Panc1 (cell line): ENCODE data around the gene IZUMO1.

Experiments used
- POLR2AphosphoS5 ChIP-seq: IDR thresholded peaks from 2 replicates; pipeline ENCODE4 v1.6.1; 2012; ENCODE audit warnings: mild to moderate bottlenecking, low read depth, low read length, moderate library complexity
- SIN3A ChIP-seq: IDR thresholded peaks from 2 replicates; pipeline ENCODE4 v1.6.1; 2012; ENCODE audit warnings: low read depth, mild to moderate bottlenecking, low read length, moderate library complexity, borderline replicate concordance; ENCODE audit not compliant: insufficient read depth
- TCF7L2 ChIP-seq: IDR thresholded peaks from 2 replicates; pipeline ENCODE4 v1.6.1; 2011; ENCODE audit warnings: mild to moderate bottlenecking, low read depth, low read length, inconsistent platforms
- TF ChIP-seq, protein P1 (sequence below): fragments of 450-650 bp; IDR thresholded peaks from 2 replicates; pipeline ENCODE4 v1.5.1; 2017; ENCODE audit warnings: mild to moderate bottlenecking
- TF ChIP-seq, protein P2 (sequence below), 2 experiments: IDR thresholded peaks; 2 replicates each; pipeline ENCODE4 v1.6.1; 2011 to 2012; ENCODE audit warnings: low read depth in 2 of 2, control low read depth in 1 of 2, low read length in 1 of 2, mild to moderate bottlenecking in 1 of 2, moderate library complexity in 1 of 2; ENCODE audit not compliant: insufficient read depth in 1 of 2

DNA sequence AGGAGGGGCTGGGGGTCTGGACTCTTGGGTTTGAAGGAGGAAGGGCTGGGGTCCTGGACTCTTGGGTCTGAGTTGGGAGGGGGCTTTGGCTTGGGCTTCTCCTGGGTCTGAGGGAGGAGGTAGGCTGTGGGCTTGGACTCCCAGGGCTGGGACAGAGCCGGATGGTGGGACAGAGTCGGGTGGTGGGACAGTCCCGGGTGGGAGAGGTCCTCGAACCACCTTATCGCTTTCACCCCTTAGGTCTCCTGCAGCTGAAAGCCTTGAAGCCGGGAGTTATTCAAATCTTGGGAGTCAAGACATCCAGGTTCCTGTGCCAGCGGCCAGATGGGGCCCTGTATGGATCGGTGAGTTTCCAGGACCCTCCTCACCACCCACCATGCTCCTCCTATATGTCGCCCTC, 10.0 kb upstream of the IZUMO1 start:
- no peak for TF ChIP-seq POLR2AphosphoS5
- TF ChIP-seq, protein P1, sequence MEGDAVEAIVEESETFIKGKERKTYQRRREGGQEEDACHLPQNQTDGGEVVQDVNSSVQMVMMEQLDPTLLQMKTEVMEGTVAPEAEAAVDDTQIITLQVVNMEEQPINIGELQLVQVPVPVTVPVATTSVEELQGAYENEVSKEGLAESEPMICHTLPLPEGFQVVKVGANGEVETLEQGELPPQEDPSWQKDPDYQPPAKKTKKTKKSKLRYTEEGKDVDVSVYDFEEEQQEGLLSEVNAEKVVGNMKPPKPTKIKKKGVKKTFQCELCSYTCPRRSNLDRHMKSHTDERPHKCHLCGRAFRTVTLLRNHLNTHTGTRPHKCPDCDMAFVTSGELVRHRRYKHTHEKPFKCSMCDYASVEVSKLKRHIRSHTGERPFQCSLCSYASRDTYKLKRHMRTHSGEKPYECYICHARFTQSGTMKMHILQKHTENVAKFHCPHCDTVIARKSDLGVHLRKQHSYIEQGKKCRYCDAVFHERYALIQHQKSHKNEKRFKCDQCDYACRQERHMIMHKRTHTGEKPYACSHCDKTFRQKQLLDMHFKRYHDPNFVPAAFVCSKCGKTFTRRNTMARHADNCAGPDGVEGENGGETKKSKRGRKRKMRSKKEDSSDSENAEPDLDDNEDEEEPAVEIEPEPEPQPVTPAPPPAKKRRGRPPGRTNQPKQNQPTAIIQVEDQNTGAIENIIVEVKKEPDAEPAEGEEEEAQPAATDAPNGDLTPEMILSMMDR, result no peak
- TF ChIP-seq, protein P2, sequence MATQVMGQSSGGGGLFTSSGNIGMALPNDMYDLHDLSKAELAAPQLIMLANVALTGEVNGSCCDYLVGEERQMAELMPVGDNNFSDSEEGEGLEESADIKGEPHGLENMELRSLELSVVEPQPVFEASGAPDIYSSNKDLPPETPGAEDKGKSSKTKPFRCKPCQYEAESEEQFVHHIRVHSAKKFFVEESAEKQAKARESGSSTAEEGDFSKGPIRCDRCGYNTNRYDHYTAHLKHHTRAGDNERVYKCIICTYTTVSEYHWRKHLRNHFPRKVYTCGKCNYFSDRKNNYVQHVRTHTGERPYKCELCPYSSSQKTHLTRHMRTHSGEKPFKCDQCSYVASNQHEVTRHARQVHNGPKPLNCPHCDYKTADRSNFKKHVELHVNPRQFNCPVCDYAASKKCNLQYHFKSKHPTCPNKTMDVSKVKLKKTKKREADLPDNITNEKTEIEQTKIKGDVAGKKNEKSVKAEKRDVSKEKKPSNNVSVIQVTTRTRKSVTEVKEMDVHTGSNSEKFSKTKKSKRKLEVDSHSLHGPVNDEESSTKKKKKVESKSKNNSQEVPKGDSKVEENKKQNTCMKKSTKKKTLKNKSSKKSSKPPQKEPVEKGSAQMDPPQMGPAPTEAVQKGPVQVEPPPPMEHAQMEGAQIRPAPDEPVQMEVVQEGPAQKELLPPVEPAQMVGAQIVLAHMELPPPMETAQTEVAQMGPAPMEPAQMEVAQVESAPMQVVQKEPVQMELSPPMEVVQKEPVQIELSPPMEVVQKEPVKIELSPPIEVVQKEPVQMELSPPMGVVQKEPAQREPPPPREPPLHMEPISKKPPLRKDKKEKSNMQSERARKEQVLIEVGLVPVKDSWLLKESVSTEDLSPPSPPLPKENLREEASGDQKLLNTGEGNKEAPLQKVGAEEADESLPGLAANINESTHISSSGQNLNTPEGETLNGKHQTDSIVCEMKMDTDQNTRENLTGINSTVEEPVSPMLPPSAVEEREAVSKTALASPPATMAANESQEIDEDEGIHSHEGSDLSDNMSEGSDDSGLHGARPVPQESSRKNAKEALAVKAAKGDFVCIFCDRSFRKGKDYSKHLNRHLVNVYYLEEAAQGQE (IDR thresholded peaks at IDR 0.05; ENCODE audit: insufficient read depth in 1 of 2, low read depth in 2 of 2, low read length in 1 of 2), result no peak
- no peak for TF ChIP-seq SIN3A
- TF ChIP-seq TCF7L2, result no peak
